Muscle of back (tissue), 11 donors: ENCODE results near the gene EFNA2. TPM values are rescaled to one million over a fixed set of nuclear protein-coding genes. Genes with fewer than 3 reads are reported as not detected.

Source experiments
- DNase-seq, 3 donors: peaks; one replicate each; pipeline versions ENCODE4 v3.0.0 to v3.0.0-alpha.2; 2013
- polyA plus RNA-seq, 10 donors: library from polyadenylated mRNA; unstranded; fragments of 120-200 nt; gene quantifications; one replicate each; pipeline ENCODE4 v1.2.1, GENCODE V29; 2013; ENCODE audit not compliant: insufficient read length in 10 of 10

EFNA2 gene
- polyA plus RNA-seq, 10 donors: 0.29 to 2.4 (median 1.3) TPM

DNA sequence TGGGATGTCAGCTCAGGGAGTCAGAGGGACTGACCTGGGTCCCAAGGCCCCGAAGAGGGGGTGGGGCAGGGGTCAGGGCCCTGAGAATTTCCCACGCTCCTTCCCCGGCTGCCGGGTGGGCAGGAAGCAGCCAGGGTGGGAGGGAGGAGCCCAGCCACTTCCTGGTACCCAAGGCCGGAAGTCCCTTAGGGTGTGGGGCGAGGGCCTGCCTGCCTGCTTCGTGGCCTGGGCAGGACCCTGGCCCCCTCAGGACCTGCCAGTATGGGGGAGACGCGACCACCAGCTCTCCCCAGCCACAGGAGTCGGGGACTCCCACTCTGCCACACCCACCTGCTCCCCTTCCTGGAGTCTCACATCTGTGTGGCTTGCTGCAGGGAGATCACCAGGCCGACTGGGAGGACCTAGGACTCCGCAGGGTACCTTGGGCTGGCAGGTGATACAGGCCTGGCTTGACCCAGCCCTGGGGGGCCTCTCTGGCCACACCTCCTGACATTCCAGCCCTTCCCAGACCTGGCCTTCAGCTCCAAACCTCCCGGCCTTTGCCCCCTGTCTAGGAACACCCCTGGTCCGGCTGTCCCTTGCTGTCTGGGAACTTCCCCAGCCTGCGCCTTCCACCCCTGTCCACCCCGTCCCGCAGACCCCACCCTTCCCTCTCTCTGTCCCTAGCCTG, 26.3 kb upstream of the EFNA2 start:
- DNase-seq: peak in 1 of 3 donors; percentile 76

DNA sequence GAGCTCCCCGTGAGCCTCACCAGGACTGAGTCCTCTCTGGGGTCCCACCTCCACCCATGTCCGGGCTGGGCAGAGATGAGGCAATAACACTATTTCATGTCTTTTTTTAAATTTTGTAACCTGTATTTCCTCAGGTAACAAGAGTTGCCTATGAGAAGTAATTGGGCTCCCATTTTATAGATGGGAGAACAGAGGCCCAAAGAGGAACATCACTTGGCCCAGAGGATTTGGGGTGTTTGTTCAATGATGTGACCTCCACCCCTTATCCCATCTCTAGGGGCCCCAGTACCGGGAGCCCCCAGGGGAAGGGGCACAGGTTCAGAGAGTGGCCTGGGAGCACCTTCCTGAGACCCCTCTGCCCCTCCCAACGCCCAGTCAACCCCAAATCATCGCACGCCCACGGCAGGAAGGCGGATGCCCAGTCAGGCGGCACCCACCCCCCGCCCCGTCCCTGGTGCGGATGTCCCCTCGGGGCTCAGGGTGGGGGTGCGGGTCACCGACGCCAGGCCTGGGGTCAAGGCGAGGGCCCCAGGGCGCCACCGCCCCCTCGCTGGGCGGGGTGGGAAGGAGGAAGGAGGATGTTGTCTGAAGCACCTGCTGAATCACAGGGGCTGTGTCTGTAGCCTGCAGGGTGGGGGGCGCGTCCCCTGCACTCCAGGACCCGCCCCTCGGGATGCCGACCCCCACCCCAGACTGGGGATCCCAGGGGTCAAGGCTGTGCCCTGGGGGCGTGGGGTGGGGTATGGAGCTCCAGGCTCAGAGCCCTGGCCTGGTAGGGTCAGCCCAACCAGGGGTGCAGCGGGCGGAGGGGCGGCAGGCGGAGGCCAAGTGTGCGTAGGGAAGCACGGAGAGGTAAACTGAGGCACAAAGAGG, 25.6 kb upstream of the EFNA2 start:
- peak in 1 of 3 donors; percentile 42 for DNase-seq

DNA sequence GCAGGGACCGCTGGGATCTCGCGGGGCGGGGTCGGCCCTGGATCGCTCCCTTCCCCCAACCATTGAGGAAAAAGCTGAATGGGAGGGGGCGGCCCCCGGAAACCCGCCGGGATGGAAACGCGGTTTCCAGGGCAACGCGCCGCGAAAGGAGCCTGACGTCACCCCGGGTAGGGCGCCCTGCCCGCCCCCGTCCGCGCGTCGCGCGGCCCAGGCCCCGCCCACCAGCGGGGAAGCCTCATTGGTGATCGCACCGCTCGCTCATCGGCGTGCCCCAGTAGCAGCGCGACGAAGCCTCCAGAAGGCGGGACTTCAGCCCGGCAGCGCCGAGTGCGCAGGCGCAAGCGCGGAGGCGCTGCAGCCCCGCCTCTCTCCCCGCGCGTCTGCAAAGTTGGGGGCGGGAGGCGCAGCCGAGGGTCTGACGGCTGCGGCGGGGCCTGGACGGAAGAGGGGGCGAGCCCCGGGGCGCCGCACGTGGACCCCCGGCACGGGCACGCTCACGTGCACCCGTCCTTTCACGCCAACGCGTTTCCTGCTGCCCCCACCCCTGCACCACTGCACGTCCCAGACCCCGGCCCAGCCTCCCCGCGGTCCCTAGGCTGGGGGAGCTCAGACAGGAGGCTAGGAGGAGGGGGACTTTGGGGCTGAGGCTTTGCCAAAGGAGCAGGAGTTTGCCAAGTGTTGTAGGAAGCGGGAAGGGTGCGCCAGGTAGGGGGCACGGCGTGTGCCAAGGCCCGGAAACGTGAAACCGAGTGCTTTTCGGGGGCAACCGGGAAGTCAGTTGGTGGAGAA, 24.7 kb upstream of the EFNA2 start:
- peak; percentile 96 to 99 (median 99) for DNase-seq

DNA sequence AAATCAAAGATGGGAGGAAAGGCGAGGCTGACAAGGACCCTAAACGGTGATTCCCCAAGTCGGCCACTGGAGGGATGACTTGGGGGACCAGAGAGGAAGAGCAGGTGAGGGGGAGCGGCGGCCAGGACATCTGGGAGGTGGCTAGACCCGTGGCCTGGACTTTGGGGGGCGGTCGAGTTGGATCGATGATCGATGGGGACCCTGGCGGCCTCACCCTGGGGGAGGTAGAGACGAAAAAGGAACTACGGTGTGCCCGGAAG, 24.2 kb upstream of the EFNA2 start:
- no peak for DNase-seq

DNA sequence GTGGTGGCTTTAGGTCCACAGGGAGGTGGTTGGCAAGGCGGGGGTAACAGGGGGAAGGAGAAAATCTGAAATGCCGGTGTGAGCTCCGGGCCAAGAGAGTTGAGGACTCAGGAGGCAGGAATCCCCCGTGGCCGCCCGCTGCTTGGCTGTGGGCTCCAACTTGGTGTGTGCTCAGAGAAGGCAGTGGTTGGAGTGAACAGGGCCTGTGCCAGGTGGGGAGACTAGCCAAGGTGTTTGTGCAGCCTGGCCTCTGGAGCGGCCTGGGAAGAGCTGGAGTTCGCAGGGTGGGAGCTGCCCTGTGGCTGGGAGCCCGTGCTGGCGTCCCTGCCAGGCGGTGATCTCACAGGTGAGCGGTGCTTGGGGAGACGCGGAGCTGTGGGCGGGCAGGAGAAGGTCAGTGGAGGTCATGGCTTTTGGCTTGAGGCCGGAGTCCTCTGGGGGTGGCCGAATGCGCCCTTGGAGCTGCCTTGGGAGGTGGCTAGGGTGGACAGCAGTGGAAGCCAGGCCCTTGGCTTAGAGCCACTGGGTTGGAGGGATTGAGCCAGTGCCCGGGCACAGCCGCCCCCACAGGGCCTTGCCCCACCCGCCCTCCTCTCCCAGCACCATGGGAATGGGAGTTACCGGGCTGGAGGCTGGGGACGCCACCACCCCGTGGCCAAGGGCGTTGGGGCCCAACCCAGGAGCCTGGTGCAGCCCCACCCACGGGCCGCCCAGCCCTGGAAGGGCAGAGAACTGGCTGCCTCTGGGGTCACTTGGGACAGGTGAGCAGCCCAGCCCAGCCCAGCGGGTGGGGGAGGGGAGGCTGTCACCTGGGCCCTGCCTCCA, 23.7 kb upstream of the EFNA2 start:
- peak in 1 of 3 donors; percentile 55 for DNase-seq

DNA sequence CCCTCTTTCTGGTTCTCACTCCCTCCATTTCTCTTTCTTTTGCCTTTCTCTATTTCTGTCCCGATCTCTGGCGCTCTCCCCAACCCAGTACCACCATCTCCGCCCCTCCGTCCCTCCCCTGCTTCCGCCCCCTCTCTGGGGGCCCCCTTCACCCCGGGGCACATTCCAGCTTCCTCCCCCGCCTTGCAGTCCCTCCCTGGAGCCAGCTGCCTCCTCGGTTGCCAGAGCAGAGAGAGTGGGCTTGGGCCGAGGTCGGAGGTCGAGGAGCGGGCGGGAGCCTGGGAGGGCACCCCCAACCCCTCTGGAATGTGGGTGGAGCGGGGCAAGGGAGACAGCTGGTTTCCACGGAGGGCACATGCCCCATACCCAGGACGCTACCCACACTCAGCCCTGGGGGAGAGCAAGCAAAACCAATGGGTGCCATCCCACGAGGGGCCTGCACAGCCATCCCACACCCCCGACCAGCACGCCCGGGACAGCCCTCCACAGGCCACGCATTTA, 23.0 kb upstream of the EFNA2 start:
- peak in 1 of 3 donors; percentile 51 for DNase-seq

DNA sequence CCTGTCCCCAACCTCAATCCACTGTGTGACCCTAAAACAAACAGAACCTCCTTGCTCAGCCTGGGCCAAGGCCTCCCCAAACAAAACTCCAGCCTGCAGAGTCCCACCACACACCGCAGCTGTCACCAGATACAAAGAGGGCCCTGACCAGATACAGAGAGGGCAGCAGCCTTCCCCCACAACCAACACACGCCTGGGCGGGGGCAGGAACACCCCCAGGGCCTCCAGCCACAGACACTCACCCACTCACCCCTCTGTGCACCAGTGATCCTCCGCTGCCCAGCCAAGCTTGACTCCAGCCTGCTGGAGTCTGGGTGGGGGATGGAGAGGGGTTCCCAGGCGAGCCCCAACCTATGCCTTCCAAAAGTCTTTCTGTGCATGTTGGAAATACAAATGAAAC, 22.5 kb upstream of the EFNA2 start:
- peak in 1 of 3 donors; percentile 45 for DNase-seq

DNA sequence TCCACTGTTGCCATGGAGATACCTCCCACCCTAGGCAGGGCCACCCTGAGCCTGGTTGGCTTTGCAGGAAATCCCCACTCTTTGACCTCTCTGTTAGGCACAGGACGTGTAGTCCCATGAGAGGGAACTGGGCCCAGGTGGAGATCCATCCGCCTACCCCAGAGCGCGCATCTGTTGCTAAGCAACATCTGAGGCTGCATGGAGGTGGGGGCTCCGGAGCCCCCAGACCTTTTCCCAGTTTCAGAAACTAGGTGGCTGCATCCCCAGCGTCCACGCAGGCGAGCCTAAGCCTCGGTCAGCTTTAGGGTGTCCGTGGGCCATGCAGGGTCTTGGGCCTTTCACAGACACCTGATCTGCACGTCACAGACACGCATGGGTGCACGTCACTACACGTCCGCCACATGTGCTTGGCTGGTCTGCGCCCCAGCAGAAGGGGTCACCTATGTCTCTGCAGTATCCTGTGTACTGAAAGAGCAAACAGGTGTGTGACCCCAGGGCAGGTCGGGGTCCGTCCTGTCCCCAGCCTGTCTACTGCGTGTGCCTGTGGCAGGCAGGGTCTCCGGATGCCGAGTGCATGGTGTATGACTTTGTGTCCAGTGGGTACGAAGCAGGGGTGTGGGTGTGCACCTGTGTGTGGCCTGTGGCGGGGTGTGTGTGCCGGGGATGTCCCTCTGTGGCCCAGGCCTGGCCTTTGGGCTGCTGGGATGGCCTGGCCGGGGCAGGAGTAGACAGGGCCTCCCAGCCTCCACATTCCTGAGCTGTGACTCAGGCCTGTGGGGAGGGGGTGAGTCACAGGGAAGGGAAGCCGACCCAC, 20.7 kb upstream of the EFNA2 start:
- peak; percentile 68 to 87 (median 78) for DNase-seq

DNA sequence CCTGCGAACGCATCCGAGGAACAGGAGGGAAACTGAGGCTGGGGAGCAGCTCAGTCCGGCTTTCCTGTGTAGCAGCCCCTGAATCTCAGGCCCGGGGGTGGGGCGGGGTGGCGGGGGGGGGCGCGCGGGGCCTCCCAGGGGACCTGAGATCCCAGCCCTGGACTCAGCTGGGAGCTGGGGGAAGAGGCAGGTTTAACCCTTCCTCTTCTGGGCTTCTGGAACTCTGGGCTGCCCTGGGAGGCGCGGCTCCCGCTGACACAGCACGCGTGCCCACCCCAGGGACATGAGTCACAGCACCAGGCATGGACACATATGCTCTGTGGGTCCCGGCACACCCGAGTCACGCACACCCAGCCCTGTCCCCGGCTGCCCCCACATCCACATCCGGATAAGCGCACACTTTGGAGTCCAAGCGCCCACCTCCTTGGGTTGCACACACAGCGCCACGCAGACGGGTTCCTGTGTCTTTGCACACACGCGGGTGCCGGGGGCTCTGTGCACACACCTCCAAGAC, 20.0 kb upstream of the EFNA2 start:
- no peak for DNase-seq

DNA sequence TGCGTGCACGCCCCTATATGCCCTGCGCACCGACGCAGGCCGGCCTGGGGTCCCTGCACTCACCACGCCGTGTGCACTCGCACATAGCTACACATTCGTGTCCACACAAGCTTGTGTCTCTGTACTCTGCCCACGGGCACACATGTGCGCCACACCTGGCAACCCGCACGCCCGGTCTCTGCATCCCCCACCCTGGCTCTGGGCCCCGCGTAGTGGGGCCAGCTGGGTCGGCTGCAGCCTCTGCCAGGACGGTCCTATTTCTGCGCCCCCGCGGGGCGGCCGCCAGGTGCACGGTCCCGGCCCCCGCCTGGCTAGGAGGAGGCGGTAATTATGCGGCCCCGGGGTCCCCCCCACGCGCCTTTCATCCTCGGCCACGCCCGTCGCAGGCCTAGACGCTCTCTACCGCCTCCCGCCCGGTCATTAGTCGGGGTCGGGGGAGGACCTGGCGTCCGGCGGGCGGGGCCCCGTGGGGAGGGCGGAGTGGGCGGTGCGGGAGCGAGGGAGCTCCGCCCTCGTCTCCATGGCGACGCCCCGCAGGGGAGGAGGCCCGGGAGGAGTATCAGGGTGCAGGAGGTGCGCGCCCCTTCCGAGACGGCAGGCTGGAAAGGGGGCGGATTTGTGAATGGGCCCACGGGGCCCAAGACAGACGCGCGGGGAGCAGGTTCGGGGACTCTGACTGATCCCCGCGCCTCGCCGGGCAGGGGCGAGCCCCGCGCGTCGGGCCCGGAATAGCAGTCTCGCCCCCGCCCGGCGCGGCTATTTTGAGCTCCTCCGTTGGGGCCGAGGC, 19.4 kb upstream of the EFNA2 start:
- DNase-seq: peak; percentile 80 to 91 (median 85)

DNA sequence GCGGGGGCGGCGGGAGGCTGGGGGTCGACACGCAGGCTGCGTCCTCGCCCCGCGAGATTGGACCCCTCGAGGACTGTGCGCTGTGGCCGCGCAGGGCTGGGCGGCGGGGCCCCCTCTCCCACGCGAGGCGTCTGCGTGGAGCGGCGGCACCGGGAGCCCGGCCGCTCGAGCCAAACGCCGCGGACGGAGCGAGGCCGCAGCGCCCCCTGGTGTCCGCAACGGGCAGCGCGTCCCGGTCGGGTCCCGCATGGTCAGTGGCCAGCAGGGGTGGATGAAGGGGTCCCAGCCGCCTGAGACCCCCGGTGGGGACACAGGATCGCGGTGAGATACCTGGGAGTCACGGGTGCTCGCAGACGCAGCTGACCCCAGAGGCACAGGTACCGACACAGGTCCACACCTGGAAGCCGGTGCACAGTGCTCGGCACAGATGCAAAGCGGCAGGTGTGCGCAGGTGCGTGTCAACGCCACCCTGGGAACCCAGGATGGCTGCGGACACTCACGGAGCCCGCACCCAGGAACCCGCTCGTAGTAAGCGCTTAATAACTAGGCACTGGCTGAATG, 18.7 kb upstream of the EFNA2 start:
- DNase-seq: peak in 1 of 3 donors; percentile 82

DNA sequence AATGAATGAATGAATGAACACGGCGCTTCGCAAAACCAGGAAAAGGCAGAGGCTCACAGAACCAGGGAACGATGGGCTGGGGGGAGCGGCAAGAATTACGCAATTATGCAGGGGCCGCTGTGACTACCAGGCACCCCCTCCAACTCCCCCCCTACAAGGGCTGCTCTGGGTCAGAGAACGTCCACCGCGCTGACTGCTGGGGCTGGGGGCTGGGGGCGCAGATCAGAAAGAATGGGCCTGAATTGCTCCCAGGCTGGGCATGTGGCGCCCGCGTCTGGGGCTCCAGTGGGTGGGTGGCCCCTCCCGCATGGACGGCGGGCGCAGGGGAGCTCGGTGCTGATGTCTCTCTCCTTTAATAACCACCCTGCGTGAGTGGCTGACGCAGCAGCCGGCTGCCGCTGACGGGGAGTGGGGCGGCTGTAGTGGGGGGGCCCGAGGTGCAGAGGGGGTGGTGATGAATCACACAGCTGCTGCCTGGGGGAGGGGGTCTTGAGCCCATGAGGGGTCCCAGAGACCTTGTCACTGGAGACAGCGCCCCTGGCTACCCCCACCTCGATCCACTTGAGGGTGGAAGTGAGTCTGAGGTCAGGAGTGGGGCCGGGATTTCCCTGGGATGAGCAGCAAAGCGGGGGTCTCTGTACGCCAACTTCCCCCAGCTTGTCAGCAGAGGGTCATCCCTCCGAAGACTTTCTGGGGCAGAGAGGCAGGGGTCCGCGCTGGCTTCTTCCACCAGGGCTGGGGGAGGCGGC, 18.0 kb upstream of the EFNA2 start:
- DNase-seq: peak in 1 of 3 donors; percentile 48

DNA sequence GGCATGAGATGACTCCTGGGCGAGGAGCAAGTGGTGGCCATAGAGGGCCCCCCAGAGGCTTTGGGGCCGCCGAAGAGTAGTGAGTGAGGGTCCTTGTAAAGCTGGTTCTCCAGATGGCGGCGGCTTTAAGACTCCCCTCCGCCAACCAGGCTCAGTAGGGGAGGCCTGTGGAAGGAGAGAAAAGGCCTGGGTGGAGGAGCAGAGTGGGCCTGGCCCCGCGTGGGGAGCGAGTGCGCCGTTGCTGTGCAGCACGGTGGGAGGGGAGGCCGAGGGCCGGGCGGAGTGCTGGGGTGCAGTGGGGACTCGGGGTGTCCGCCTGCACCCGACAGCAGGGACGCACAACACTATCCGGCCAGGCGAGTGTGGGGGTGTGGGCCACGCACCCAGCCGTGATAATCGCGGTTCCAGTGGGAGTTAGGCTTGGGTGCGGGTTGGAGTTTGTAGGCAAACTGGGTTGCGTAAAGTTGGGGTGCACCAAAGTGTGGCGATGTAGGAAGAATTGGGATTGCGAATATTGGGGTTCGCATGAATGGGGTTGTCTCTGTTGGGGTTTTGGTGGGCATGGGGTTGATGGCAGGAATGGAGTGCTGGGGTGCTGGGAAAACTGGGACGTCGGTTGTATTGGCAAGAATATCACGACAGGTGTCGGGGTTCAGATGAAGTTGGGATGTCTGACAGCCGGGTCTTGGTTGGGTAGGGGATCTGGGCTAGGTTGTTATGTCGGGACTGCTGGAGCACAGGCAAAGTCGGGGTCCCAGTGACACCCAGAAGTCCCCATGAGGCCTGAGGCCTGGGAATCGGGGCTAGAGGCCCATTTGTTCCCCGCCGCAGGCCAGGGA, 17.2 kb upstream of the EFNA2 start:
- DNase-seq: peak in 1 of 3 donors; percentile 45

DNA sequence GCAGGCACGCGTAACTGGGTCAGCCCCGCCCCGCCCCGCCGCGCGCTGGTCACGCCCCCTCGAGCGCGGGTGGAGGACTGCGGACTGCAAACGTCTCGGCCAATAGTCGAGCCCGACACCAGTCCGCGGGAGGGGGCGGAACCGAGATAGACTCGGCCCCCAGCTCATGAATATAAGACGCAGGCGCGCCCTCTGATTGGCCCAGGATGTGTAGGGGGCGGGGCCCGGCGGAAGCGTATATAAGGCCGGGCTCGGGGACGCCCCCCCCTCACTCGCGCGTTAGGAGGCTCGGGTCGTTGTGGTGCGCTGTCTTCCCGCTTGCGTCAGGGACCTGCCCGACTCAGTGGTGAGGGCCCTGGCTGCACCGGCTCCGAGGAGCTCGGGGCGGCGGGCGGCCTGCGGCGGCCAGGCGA, 16.6 kb upstream of the EFNA2 start, which contains the start of gene CIRBP:
Gene CIRBP, plus strand, starts transcription at position 268 of the 413 bp plus-strand sequence. CDS start 1,602 bp downstream, outside the sequence.
- DNase-seq: peak; percentile 99

DNA sequence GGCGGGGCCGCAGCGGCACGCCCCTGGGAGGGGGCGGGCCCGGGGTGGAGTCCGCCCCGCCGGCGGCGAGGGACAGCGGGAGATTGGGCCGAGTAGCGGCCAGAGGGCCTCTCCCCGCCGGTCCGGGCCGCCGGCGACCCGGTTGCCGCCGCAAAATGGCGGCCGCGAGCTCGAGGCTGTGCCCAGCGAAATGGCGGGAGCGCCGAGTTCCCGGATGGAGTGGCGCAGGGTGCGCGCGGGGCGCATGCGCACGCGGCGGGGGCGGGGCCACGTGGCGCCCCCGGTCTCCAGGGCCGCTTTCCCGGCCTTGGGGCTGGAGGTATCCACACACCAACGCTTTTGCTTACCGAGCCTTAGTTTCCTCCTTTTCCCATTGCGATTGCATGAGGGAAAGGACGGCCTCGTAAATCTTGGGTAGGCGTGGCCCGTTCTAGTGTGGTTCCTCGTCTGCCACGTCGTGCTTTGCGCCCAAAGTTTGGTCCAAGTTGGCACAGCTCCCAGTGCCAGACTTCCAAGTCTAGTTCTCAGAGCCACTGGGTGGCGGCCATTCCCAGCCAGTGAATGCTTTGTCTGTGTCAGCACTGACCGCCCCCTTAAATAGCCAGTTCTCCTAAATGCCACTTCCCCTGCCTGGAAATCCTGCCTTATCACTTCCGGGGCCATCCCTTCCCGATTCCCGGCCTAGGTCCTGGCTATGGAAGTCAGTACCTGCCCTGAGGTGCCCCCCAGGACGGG, 16.0 kb upstream of the EFNA2 start:
- DNase-seq: peak; percentile 87 to 95 (median 92)

DNA sequence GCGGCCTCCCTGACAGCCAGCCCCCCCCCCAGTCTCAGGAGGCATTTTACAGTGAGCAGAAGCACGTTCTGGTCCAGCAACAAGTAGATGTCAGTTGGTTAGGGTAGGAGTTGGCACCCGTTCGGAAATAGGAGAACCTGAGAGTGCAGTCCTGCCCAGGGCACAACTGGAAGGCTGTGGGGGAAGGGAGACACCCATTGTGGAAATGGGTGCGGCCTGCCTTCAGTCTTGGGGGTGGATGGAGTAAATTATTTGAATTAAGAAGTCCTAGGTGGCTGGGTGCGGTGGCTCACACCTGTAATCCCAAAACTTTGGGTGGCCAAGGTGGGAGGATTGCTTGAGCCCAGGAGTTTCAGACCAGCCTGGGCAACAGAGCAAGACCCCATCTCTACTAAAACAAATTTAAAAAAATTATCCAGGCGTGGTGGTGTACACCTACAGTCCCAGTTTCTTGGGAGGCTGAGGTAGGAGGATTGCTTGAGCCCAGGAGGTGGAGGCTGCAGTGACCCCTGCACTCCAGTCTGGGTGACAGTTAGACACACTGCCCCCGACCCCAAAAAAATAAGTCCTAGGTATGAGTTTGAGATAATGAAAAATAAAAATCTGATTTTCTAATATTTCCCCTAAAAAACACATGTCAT, 15.3 kb upstream of the EFNA2 start:
- no peak for DNase-seq
